ACHN (cell line): ENCODE measurements around the gene PRM1.

Experiments
- DNase-seq: peaks from one replicate; pipeline ENCODE4 v3.0.0-alpha.2; 2015
- in situ Hi-C: cut with HindIII; loops from 2 replicates; pipeline ENCODE4 v1.10.0; 2017; ENCODE audit warnings: low sequenced_read_pairs, low pct_ligation_motif_present, low pct_unique_long_range_greater_than_20kb

Gene PRM1

DNA sequence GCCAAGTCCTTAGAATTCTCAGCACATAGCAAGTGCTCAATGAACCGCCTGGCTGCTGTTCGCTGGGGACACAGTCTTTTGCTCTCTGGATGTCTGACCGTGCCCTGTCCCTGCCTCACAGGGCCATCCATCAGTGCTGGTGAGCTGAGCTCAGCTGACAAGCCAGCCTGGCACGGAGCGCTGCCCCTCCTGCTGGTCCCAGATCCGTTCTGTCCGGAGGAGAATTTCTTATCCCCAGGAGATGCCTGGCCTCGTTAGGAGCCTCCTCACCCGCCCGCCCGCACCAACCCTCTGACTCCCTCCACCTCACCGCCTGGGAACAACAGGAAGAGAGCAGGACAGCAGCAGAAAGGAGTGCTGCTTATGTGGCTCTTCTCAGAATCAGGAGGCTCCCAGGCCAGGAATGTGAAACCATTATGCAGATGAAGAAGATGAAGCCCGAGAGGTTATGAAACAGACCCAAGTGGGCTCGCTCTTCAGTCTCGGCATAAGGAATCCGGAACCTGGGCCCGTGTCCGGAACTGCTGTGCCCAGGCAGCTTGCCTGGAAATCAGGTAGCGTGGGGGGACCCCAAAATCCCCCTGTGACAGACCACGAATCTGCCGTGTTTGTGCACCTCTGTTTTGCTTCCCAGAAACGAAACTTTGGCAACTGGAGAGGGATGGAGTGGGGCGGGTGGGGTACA is 35.3 kb upstream of the PRM1 start:
- in situ Hi-C loops, result no loop called here
- peak; percentile 60 for DNase-seq

- in situ Hi-C loops, result no loop called here
- DNase-seq, result peak; percentile 99
These were observed 34.4 kb upstream of the PRM1 start for GRCh38 chr16:11315510-11315909.

DNA sequence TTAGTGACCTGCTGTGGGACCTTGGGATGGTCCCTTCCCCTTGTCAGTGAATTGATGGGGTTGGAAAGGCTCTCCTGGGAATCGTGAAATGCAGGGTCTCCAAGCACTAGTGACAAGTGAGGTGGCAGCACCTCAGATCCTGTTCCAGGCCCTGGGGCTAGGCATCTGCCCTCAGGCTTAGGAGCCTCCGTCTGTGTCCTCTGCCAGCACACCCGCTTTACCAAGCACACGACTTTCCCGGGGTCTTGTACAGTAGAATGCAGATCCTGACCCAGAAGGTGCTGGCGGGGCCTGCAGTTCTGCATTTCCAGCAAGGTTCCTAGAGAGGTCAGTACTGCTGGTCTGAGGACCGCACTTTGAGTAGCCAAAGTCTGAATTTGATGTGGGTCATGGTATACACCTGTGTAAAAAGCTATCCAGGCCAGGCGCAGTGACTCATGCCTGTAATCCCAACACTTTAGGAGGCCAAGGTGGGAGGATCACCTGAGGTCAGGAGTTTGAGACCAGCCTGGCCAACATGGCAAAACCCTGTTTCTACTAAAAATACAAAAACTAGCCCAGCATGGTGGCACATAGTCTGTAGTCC is 33.3 kb upstream of the PRM1 start:
- in situ Hi-C loops, result no loop called here
- no peak for DNase-seq

DNA sequence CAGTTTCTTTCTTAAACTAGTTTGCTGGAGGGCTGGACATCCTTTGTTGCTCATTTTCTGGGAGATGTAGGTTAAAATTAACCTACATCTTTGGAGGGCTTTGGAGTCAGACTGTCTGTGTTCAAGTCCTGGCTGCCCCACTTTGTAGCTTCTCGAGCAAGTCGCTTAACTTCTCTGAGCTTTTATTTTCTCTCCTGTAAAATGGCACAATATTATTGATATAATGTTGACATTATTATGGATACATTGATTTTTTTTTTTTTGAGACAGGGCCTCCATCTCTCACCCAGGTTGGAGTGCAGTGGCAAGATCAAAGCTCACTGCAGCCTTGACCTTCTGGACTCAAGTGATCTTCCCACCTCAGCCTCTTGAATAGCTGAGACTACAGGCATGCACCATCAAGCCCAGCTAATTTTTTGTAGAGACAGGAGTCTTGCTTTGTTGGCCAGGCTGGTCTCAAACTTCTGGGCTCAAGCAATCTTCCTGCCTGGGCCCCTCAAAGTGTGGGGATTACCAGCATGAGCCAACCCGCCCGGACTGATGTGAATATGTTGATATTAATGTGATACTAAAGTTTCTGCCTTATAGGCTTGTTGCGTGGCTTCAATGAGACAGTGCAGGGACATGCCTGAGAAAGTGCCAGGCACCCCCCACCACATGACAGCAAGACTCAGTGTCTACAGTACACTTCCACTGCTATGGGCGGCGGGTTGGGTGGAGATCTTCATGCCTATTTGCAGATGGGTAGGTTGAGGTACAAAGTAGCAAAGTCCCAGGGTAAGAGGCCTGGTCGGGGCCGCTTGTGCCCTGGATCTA is 32.6 kb upstream of the PRM1 start:
- DNase-seq, result no peak
- in situ Hi-C loops, result no loop called here

- in situ Hi-C loops, result no loop called here
- peak; percentile 79 for DNase-seq
These were observed 31.8 kb upstream of the PRM1 start for GRCh38 chr16:11312718-11313492.

DNA sequence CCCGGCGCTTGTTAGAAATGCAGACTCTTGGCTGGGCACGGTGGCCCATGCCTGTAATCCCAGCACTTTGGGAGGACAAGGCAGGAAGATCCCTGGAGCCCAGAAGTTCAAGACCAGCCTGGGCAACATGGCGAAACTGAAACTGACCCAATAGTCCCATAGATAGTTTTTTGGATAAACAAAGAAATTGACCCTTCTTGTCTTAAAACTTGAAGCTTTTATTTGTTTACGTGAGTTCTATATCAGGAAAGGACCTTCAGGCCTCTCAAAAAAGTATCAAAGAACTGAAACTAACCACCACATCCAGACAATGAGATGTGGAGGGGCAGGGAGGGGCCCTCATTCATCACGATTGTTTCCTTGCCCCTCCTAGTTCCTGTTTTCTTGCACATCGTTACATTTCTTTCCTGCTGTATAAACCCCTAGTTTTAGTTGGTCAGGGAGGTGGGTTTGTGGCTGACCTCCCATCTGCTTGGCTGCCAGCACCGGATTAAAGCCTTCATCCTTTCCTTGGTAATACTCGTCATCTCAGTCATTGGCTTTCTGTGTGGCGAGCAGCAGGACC is 29.9 kb upstream of the PRM1 start:
- DNase-seq, result no peak
- in situ Hi-C loops, result no loop called here

- in situ Hi-C loops, result no loop called here
- no peak for DNase-seq
These were observed 29.5 kb upstream of the PRM1 start for GRCh38 chr16:11310634-11310977.

- no peak for DNase-seq
- in situ Hi-C loops, result no loop called here
These were observed 28.9 kb upstream of the PRM1 start for GRCh38 chr16:11309895-11310633.

DNA sequence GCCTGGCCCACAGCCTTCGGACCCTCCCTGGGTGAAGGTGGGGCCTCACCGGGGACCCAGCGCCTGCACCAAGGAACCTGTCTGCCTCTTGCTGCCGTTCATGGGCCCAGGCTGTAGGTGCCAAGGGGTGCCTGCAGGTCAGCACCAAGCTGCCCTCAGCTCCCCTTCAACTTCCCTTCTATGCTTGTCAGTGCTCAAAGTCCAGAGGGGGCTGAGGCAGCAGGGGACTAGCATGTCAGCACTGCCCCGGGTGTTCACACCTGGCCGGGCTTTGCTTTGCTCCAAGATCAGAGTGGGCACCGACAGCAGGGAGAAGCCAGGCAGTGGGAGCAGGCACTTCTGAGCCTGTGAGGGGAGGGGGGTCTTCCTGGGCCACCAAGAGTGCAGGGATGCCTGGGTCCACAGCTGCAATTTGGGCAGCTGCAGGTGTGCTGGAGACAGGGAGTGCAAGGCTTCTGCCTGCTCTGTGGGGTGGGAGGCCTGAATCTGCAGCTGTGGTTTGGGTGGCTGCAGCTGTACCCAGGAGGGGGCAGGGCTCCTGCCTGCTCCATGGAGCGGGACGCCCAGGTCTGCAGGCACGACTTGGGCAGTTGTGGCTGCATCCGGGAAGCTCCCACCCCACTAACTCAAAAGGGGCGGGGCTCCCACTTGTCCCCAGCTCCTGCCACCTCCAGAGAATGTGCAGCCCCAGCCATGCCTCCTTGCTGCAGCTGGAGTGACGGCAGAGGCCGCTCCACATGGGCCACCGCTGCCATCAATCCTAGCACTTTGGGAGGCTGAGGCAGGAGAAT is 27.6 kb upstream of the PRM1 start:
- no peak for DNase-seq

DNA sequence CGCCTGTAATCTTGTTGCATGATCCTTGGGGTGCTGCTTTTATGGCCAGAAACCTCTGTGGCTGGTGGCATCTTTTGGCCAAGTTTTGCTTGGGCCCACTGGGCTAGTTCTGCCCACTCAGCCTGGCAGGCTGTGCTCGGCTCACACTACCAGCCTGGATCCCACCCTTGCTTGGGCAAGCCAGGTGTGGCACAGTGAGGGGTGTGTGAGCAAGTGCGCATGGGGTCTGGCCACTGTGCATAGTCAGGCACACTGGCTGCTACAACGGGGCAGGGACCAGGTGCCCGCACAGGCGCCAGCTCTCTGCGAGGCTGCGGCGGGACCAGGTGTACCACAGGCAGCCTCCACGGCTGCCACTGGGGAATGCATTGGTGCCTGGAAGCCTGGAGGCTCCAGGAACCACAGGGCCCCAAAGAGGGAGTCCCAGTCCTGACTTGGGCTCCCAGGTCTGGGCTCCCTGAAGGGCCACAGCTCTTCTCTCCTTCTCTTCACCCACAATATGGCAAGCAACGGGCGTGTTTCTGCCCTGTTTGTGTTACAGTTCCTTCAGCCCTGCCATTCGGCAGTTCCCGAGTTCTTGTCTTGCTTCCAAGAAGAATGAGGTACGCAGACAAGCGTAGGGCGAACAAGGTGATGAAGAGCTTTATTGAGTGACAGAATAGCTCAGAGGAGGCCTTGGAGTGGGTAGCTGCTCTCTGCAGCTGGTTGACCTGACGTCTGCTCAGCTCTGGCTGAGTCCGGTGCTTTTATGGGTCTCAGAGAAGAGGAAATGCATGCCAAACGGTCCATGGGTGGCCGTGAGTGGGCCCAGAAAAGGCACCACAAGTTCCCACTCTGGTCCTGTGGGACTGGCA is 26.7 kb upstream of the PRM1 start:
- DNase-seq, result no peak
- in situ Hi-C loops, result no loop called here

More for the DNA sequence above, 27.6 kb upstream of the PRM1 start:
- in situ Hi-C loops, result no loop called here

DNA sequence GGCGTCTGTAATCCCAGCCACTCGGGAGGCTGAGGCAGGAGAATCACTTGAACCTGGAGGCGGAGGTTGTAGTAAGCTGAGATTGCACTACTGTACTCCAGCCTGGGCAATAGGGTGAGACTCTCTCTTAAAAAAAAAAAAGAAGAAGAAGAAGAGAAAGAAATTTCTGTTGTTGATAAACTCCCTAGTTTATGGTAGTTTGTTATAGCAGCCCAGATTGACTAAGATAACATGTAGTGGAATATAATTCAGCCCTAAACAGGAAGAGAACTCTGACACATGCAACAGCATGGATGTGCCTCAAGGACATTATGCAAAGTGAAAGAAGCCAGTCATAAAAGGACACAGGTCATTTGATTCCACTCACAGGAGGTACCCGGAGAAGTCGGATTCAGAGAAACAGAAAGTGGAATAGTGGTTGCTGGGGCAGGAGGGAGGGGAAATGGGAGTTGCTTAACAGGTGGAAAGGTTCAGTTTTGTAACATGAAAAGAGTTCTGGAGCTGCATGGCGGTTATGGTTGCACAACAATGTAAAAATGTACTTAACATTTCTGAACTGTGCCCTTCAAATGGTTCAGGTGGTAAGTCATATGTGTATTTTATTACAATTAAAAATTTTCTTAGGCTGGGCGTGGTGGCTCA is 26.0 kb upstream of the PRM1 start:
- in situ Hi-C loops, result no loop called here
- no peak for DNase-seq

GRCh38 chr16:11306381-11306780 is 25.3 kb upstream of the PRM1 start:
- in situ Hi-C loops, result no loop called here
- no peak for DNase-seq

GRCh38 chr16:11303405-11304138 is 22.4 kb upstream of the PRM1 start:
- no peak for DNase-seq
- in situ Hi-C loops, result no loop called here

DNA sequence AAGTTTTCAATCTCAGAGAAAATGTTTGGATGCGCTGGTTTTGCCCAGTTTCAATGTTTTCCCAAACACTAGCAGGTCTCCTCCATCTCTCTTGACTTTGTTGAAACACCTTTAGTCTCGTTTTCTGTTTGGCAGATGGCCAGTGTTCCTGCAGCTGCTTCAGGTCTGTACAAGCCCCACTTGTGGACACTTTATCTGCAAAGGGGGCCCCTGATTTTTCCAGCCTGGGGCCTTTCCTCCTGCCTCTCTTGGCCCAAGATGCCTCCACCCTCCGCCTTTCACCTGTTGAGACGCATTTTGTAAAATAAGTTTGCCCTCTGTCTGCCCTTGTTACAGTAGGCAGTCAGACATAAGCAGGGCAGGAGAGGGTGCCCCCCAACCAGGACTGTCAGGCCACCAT is 21.8 kb upstream of the PRM1 start:
- in situ Hi-C loops, result no loop called here

GRCh38 chr16:11301645-11302501 is 20.7 kb upstream of the PRM1 start:
- in situ Hi-C loops, result no loop called here

More for the DNA sequence above, 21.8 kb upstream of the PRM1 start:
- DNase-seq, result no peak

More at GRCh38 chr16:11301645-11302501, 20.7 kb upstream of the PRM1 start:
- DNase-seq, result no peak
